ENCODE results near the gene RUFY4.

- TF ChIP-seq CTCF (IDR thresholded peaks at IDR 0.05) (no peak), POLR2A (IDR thresholded peaks at IDR 0.05; ENCODE audit: low read length) (no peak), KDM5A (IDR thresholded peaks at IDR 0.05) (no peak), TP53 (CRISPR knock-in tag; IDR thresholded peaks at IDR 0.05) (no peak), RFX5 (IDR thresholded peaks at IDR 0.05) (no peak), HOXA7 (CRISPR knock-in tag; IDR thresholded peaks at IDR 0.05) (no peak), ZSCAN20 (CRISPR knock-in tag; IDR thresholded peaks at IDR 0.05) (no peak), JUN (IDR thresholded peaks at IDR 0.05) (no peak), FOXS1 (CRISPR knock-in tag; IDR thresholded peaks at IDR 0.05) (no peak), ZFP36 (IDR thresholded peaks at IDR 0.05; ENCODE audit: borderline replicate concordance, partially characterized antibody) (no peak)
- TF ChIP-seq, protein P1, sequence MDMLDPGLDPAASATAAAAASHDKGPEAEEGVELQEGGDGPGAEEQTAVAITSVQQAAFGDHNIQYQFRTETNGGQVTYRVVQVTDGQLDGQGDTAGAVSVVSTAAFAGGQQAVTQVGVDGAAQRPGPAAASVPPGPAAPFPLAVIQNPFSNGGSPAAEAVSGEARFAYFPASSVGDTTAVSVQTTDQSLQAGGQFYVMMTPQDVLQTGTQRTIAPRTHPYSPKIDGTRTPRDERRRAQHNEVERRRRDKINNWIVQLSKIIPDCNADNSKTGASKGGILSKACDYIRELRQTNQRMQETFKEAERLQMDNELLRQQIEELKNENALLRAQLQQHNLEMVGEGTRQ (IDR thresholded peaks at IDR 0.05): no peak
- TF ChIP-seq, protein P2, sequence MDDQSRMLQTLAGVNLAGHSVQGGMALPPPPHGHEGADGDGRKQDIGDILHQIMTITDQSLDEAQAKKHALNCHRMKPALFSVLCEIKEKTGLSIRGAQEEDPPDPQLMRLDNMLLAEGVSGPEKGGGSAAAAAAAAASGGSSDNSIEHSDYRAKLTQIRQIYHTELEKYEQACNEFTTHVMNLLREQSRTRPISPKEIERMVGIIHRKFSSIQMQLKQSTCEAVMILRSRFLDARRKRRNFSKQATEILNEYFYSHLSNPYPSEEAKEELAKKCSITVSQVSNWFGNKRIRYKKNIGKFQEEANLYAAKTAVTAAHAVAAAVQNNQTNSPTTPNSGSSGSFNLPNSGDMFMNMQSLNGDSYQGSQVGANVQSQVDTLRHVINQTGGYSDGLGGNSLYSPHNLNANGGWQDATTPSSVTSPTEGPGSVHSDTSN (IDR thresholded peaks at IDR 0.05): no peak
- TF ChIP-seq, protein P3, sequence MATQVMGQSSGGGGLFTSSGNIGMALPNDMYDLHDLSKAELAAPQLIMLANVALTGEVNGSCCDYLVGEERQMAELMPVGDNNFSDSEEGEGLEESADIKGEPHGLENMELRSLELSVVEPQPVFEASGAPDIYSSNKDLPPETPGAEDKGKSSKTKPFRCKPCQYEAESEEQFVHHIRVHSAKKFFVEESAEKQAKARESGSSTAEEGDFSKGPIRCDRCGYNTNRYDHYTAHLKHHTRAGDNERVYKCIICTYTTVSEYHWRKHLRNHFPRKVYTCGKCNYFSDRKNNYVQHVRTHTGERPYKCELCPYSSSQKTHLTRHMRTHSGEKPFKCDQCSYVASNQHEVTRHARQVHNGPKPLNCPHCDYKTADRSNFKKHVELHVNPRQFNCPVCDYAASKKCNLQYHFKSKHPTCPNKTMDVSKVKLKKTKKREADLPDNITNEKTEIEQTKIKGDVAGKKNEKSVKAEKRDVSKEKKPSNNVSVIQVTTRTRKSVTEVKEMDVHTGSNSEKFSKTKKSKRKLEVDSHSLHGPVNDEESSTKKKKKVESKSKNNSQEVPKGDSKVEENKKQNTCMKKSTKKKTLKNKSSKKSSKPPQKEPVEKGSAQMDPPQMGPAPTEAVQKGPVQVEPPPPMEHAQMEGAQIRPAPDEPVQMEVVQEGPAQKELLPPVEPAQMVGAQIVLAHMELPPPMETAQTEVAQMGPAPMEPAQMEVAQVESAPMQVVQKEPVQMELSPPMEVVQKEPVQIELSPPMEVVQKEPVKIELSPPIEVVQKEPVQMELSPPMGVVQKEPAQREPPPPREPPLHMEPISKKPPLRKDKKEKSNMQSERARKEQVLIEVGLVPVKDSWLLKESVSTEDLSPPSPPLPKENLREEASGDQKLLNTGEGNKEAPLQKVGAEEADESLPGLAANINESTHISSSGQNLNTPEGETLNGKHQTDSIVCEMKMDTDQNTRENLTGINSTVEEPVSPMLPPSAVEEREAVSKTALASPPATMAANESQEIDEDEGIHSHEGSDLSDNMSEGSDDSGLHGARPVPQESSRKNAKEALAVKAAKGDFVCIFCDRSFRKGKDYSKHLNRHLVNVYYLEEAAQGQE (IDR thresholded peaks at IDR 0.05): no peak
Observed at GRCh38 chr2:218081695-218082094, 12.6 kb downstream of the RUFY4 start.

Measured in A549 (cell line).